ENCODE data around the gene ATP6V1D.

- TF ChIP-seq CTCF (IDR thresholded peaks at IDR 0.05) (no peak), POLR2A (IDR thresholded peaks at IDR 0.05) (no peak), POLR2AphosphoS5 (IDR thresholded peaks at IDR 0.05) (no peak)
Observed at GRCh38 chr14:67352055-67352454, 7.5 kb downstream of the ATP6V1D start.
